ENCODE results near the gene LACRT.
A peak's percentile ranks its signal among the peaks of the same experiment; 100 is the strongest.

The LACRT gene

GRCh38 chr12:54598970-54599369 lies 35.7 kb downstream of the LACRT start:
- no peak for DNase-seq

- peak in 1 of 2 donors; percentile 23 for DNase-seq
Measured at GRCh38 chr12:54596526-54596946, 38.2 kb downstream of the LACRT start.

GRCh38 chr12:54595471-54595870 lies 39.2 kb downstream of the LACRT start:
- no peak for DNase-seq

DNA sequence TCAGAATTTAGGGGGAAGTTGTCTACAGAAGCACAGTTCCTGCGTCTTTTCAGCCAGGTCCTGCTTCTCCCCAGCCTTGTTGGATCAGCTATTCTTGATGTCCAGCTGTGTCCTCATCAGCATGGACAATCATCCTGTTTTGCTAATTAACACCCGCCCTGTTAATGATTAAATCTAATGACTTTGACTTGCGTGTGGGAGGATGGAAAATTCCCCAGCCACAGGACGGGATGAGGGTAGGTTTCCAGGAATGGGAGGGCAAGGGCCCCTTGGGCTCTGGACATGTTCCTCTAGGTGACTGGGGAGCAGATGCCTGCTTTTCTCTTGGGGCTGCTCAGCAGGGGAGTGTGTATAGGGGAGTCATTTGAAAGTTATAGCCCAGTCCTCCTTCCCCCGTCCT lies 41.0 kb downstream of the LACRT start:
- DNase-seq = no peak

GRCh38 chr12:54593135-54593534 lies 41.6 kb downstream of the LACRT start:
- no peak for DNase-seq

GRCh38 chr12:54592316-54592715 lies 42.4 kb downstream of the LACRT start:
- no peak for DNase-seq

DNA sequence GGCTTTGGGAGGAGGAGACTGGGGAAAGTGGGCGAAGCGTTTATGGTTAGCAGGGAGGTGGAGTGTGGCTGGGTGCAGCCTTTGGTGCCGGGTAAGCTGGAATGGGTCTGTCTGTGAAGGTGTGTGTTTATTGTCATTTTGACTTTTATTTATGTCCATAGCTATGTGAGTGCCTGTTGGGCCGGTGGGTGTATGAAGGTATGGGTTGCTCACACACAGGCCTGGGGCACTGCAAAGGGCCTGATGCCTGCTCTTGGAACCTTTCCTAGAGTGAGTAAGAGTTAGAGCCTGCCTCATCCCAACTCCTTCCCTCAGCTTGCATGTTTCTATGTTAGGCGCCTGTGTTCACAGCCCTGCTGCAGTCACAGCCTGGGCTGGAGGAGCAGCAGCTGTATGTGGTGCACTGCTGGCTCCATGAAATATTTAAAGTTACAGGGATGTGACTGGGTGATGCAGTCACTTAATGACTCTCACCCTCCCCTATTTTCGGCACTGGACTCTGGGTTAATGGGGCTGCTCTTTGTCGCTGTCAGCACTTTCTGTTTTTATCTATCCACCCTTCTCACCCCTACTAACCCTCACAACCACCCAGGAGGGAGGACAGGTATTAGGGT lies 43.6 kb downstream of the LACRT start:
- DNase-seq = no peak

GRCh38 chr12:54589964-54590363 lies 44.7 kb downstream of the LACRT start:
- no peak for DNase-seq

- DNase-seq = no peak
Measured at GRCh38 chr12:54588890-54589267, 45.8 kb downstream of the LACRT start.

DNA sequence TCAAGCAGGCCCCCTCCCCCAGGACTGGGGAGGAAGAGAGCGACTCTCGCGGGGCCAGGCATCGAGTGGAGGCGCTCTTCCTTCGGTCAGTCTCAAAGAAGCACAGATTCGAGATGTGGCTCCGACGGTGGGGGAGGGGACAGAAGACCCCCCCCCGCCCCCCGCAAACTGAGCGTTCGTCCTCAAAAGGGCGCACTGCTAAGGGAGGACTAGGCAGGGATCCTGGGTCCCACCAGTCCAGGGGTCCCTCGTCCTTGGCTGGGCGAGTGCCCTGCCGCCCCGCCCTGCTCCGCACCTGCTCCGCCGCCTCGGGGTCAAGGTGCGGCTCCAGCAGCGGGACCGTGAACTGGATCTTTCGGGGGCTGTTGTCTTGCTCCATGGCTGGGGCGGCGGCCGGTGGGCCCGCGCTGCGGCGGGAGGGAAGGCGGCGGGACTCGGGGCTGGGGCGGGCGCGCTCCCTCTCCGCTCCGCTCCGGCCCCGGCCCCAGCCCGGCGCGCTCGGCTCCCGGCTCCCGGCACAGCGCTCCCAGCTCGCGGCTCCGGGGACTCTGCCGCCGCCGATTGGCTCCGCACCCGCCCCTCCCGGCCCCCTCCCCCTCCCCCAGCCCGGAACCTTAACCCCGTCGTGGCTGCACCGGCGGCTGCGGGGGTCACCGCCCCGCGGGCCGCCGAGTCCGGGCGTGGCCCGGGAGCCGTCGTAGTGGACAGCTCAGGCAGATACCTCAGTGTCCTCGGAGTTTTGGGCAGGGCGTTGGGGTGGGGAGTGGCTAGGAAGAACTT lies 46.4 kb downstream of the LACRT start, which contains the start of gene PPP1R1A:
Gene PPP1R1A (minus strand): TSS at position 550 of the 780 bp plus-strand sequence. CDS start 171 bp downstream, at position 379.
- no peak for DNase-seq

DNA sequence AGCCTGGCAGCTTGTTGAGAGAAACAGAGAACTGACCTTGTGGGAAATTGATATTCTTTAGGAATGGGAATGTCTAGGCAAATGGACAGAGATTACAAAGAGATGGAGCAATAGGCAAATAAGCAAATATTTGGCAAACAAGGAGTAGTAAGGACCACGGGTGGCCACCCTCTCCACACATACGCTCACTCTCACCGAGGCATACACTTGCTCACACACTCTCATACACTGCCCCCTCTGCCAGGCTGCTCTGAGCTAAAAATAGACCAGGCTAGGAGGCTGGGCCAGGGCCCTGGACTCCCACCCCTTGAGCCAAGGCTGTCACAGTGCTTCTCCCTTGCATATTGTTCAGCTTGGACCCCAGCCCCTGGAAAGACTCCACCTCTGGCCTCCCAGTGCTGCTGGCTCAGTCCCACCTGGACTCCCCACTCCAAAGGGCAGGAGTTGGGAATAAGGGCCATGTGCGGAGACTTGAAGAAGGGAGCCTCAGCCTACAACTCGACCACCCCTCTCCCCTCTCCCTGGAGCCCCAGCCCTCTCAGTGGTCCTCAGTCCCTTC lies 47.3 kb downstream of the LACRT start:
- DNase-seq = no peak

GRCh38 chr12:54586620-54587019 lies 48.1 kb downstream of the LACRT start:
- DNase-seq = no peak

DNA sequence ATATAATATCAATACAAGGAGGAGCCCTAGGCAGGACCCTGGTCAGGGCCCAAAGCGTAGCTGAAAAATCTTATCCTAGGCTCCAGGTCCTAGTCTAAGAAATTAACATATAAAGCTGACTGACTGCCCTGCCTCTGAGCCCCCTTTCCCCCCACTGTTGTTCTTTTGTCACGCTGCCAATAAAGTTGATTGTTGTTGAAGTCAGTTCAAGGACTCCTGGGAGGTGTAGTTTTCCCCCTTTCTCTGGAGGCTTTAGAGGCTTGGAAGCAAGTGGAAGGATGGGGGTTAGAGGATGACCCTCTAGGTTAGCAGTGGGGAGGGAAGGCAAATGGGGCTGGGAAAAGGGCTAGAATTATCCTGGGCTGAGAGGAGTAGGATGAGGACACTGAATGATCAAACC lies 49.5 kb downstream of the LACRT start:
- DNase-seq = no peak

- no peak for DNase-seq
Measured at GRCh38 chr12:54584128-54584527, 50.6 kb downstream of the LACRT start.

- no peak for DNase-seq
Measured at GRCh38 chr12:54583726-54584125, 51.0 kb downstream of the LACRT start.

- DNase-seq = no peak
Measured at GRCh38 chr12:54581412-54581811, 53.3 kb downstream of the LACRT start.

All from bone marrow (tissue), 2 donors.